ENCODE results near the gene LDB2. TPM values are rescaled to one million over a fixed set of nuclear protein-coding genes. Genes with fewer than 3 reads are reported as not detected.

The LDB2 gene
- total RNA-seq, 1 experiment from 2014 or later, result not detected

GRCh38 chr4:16738558-16738957, 159.9 kb downstream of the LDB2 start:
- DNase-seq, result no peak
- POLR2A ChIA-PET (ENCODE audit: unreplicated experiment), result no interaction called here
- CTCF ChIA-PET, result no interaction called here
- no peak overlapping the region for H3K4me3 ChIP-seq (ENCODE audit: low read length)
- no peaks in the 10 kb centered on the region for H3K4me1 ChIP-seq (ENCODE audit: insufficient read depth, low read length)
- no peaks in the 10 kb centered on the region for H4K20me1 ChIP-seq (ENCODE audit: low read length)
- H3F3A ChIP-seq (ENCODE audit: low read length, unreplicated experiment), result no peaks in the 10 kb centered on the region
- no peak overlapping the region for H3K9ac ChIP-seq (ENCODE audit: low read length)
- BruUV-seq (replicated peaks), result no TSS peak
- intact Hi-C loops (cut with micrococcal nuclease), result no loop called here
- H3K9me3 ChIP-seq (ENCODE audit: low read length), result no peaks in the 10 kb centered on the region
- ATAC-seq, result no peak
- H3K27ac ChIP-seq (ENCODE audit: low read length), result no peak overlapping the region
- H3K27me3 ChIP-seq (ENCODE audit: low read length), result peaks cover 74% of the 10 kb centered on the region
- no peak overlapping the region for H3K4me2 ChIP-seq (ENCODE audit: low read length)
- H3K79me2 ChIP-seq (ENCODE audit: low read length), result no peaks in the 10 kb centered on the region
- H3K36me3 ChIP-seq (ENCODE audit: low read depth, low read length), result no peaks in the 10 kb centered on the region
- no peak for TF ChIP-seq EZH2phosphoT487 (IDR thresholded peaks at IDR 0.05; ENCODE audit: borderline replicate concordance, low read length)
- TF ChIP-seq CTCF (conservative IDR thresholded peaks at IDR 0.05; ENCODE audit: low read depth, low read length), result no peak
- no peak for TF ChIP-seq EZH2 (IDR thresholded peaks at IDR 0.05; ENCODE audit: low read length, unreplicated experiment)
- no peaks in the 10 kb centered on the region for H3K9me2 ChIP-seq (replicated peaks; ENCODE audit: low read length)
- no peak overlapping the region for H2AFZ ChIP-seq (ENCODE audit: low read length)

GRCh38 chr4:16733509-16733908, 164.9 kb downstream of the LDB2 start:
- Histone ChIP-seq H3K9me2 (replicated peaks; ENCODE audit: low read length) (no peaks in the 10 kb centered on the region), H3K4me2 (ENCODE audit: low read length) (no peak overlapping the region), H3K9ac (ENCODE audit: low read length) (no peak overlapping the region), H2AFZ (ENCODE audit: low read length) (no peak overlapping the region), H3K36me3 (ENCODE audit: low read depth, low read length) (no peaks in the 10 kb centered on the region), H3K4me1 (ENCODE audit: insufficient read depth, low read length) (no peaks in the 10 kb centered on the region), H3F3A (ENCODE audit: low read length, unreplicated experiment) (no peaks in the 10 kb centered on the region), H3K79me2 (ENCODE audit: low read length) (no peaks in the 10 kb centered on the region), H3K4me3 (ENCODE audit: low read length) (no peak overlapping the region), H4K20me1 (ENCODE audit: low read length) (no peaks in the 10 kb centered on the region), H3K27me3 (ENCODE audit: low read length) (peaks cover 90% of the 10 kb centered on the region), H3K9me3 (ENCODE audit: low read length) (no peaks in the 10 kb centered on the region), H3K27ac (ENCODE audit: low read length) (no peak overlapping the region)
- CTCF ChIA-PET, result no interaction called here
- intact Hi-C loops (cut with micrococcal nuclease), result no loop called here
- no peak for ATAC-seq
- POLR2A ChIA-PET (ENCODE audit: unreplicated experiment), result no interaction called here
- TF ChIP-seq EZH2phosphoT487 (IDR thresholded peaks at IDR 0.05; ENCODE audit: borderline replicate concordance, low read length), result no peak
- no peak for TF ChIP-seq EZH2 (IDR thresholded peaks at IDR 0.05; ENCODE audit: low read length, unreplicated experiment)
- TF ChIP-seq CTCF (conservative IDR thresholded peaks at IDR 0.05; ENCODE audit: low read depth, low read length), result no peak
- BruUV-seq (replicated peaks), result no TSS peak
- no peak for DNase-seq

GRCh38 chr4:16732741-16733140, 165.7 kb downstream of the LDB2 start:
- DNase-seq (no peak), ATAC-seq (no peak)
- Histone ChIP-seq H3K27ac (ENCODE audit: low read length) (no peak overlapping the region), H3K4me3 (ENCODE audit: low read length) (no peak overlapping the region), H3K9me2 (replicated peaks; ENCODE audit: low read length) (no peaks in the 10 kb centered on the region), H3K79me2 (ENCODE audit: low read length) (no peaks in the 10 kb centered on the region), H2AFZ (ENCODE audit: low read length) (no peak overlapping the region), H3K27me3 (ENCODE audit: low read length) (peaks cover 90% of the 10 kb centered on the region), H3K4me1 (ENCODE audit: insufficient read depth, low read length) (no peaks in the 10 kb centered on the region), H3K9me3 (ENCODE audit: low read length) (no peaks in the 10 kb centered on the region), H3K4me2 (ENCODE audit: low read length) (no peak overlapping the region), H4K20me1 (ENCODE audit: low read length) (no peaks in the 10 kb centered on the region), H3F3A (ENCODE audit: low read length, unreplicated experiment) (no peaks in the 10 kb centered on the region), H3K36me3 (ENCODE audit: low read depth, low read length) (no peaks in the 10 kb centered on the region), H3K9ac (ENCODE audit: low read length) (no peak overlapping the region)
- BruUV-seq (replicated peaks), result no TSS peak
- no peak for TF ChIP-seq EZH2phosphoT487 (IDR thresholded peaks at IDR 0.05; ENCODE audit: borderline replicate concordance, low read length)
- TF ChIP-seq EZH2 (IDR thresholded peaks at IDR 0.05; ENCODE audit: low read length, unreplicated experiment), result no peak
- TF ChIP-seq CTCF (conservative IDR thresholded peaks at IDR 0.05; ENCODE audit: low read depth, low read length), result no peak
- ChIA-PET POLR2A (ENCODE audit: unreplicated experiment) (no interaction called here), CTCF (no interaction called here)
- intact Hi-C loops (cut with micrococcal nuclease), result no loop called here

Measured in PC-3 (cell line).